ENCODE results near the gene ANAPC15.
"Not testable (repeated sequence)": the region's sequence is repeated elsewhere in the genome, so short reads cannot be mapped to it uniquely, and the experiment has no call there.

ANAPC15 gene

DNA sequence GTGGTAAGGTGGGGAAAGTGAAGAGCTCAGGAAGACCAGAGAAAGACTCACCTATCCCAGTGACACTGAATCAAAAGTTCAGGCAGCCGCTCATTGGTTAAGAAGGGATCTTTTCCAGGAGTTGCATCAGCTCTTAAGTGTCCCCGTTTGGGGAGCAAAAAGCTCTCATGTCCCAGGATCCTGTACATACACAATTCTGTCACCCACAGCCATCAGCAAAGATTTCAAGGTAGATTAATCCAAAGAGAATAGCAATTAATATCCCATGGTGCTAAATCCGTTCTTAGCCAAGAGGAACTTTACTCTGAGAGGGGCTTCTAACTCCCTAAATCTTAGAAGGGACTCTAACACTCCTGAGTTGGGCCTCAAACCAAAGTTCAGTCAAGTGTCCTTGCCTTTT lies 42.3 kb upstream of the ANAPC15 start:
- Histone ChIP-seq H3K79me2 (ENCODE audit: insufficient read depth, low read depth) (no peaks in the 10 kb centered on the region), H3K4me3 (IDR thresholded peaks at IDR 0.05; ENCODE audit: insufficient read depth, low read depth, low read length) (no peak overlapping the region), H3K4me2 (no peak overlapping the region), H3K27me3 (ENCODE audit: insufficient read depth, low read depth) (no peaks in the 10 kb centered on the region), H4K20me1 (ENCODE audit: insufficient read depth) (no peaks in the 10 kb centered on the region), H3K27ac (no peak overlapping the region), H3K9ac (no peak overlapping the region), H2AFZ (ENCODE audit: low read depth) (no peak overlapping the region), H3K4me1 (ENCODE audit: low read depth, poor library complexity, severe bottlenecking) (no peaks in the 10 kb centered on the region), H3K36me3 (ENCODE audit: insufficient read depth) (no peaks in the 10 kb centered on the region)
- TF ChIP-seq, protein P1, sequence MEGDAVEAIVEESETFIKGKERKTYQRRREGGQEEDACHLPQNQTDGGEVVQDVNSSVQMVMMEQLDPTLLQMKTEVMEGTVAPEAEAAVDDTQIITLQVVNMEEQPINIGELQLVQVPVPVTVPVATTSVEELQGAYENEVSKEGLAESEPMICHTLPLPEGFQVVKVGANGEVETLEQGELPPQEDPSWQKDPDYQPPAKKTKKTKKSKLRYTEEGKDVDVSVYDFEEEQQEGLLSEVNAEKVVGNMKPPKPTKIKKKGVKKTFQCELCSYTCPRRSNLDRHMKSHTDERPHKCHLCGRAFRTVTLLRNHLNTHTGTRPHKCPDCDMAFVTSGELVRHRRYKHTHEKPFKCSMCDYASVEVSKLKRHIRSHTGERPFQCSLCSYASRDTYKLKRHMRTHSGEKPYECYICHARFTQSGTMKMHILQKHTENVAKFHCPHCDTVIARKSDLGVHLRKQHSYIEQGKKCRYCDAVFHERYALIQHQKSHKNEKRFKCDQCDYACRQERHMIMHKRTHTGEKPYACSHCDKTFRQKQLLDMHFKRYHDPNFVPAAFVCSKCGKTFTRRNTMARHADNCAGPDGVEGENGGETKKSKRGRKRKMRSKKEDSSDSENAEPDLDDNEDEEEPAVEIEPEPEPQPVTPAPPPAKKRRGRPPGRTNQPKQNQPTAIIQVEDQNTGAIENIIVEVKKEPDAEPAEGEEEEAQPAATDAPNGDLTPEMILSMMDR (conservative IDR thresholded peaks at IDR 0.05; ENCODE audit: low read depth, low read length), result no peak

DNA sequence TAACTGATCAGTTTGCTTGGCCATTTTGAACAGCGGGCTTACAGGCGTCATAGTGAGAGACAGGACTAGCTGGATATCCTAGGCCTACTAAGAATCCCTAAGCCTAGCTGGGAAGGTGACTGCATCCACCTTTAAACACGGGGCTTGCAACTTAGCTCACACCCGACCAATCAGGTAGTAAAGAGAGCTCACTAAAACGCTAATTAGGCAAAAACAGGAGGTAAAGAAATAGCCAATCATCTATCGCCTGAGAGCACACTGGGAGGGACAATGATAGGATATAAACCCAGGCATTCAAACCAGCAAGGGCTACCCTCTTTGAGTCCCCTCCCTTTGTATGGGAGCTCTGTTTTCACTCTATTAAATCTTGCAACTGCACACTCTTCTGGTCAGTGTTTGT lies 41.4 kb upstream of the ANAPC15 start:
- H4K20me1 ChIP-seq (ENCODE audit: insufficient read depth); H3K4me3 ChIP-seq (IDR thresholded peaks at IDR 0.05; ENCODE audit: insufficient read depth, low read depth, low read length); H3K79me2 ChIP-seq (ENCODE audit: insufficient read depth, low read depth); H3K9ac ChIP-seq; H3K4me1 ChIP-seq (ENCODE audit: low read depth, poor library complexity, severe bottlenecking); H3K4me2 ChIP-seq; H3K36me3 ChIP-seq (ENCODE audit: insufficient read depth); H2AFZ ChIP-seq (ENCODE audit: low read depth); H3K27ac ChIP-seq; H3K27me3 ChIP-seq (ENCODE audit: insufficient read depth, low read depth): not testable (repeated sequence)

DNA sequence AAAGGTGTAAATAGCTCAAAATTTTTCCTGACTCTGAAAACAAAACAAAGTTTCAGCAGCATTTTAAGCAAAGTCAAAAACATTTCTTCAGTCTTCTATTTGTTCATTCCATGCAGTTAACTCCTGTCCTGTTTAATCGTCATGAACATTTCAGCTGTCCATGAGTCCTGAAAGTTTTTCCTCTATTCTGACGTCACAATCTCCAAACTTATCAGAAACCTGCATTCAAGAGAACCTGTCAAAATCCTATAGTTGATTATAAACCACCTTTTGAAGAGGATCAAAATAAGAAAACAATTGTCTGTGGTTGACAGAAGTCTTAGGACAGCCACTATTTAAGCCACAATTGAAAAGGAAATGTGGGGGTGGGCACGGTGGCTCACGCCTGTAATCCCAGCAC lies 38.4 kb upstream of the ANAPC15 start:
- no peak overlapping the region for H3K4me2 ChIP-seq
- TF ChIP-seq, protein P1 (conservative IDR thresholded peaks at IDR 0.05; ENCODE audit: low read depth, low read length), result no peak

DNA sequence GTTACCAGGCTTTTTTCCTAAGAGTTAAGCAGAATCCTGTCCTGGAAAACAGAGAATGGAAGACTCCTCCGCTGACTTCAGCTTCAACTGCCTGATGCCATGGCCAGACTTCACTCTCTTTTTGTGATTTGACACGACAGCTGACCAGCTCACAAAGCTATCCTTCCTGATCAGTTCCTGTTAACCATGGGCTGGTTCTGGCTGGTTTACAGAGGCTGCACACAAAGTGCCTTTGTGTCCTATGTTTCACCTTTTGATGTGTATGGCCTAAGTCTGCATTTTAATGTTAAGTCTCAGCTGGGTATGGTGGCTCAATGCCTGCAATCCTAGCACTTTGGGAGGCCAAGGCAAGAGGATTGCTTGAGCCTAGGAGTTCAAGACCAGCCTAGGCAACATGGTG lies 34.1 kb upstream of the ANAPC15 start:
- Histone ChIP-seq H3K4me3 (IDR thresholded peaks at IDR 0.05; ENCODE audit: insufficient read depth, low read depth, low read length) (no peak overlapping the region), H3K27me3 (ENCODE audit: insufficient read depth, low read depth) (no peaks in the 10 kb centered on the region), H3K4me1 (ENCODE audit: low read depth, poor library complexity, severe bottlenecking) (peaks cover 4% of the 10 kb centered on the region), H3K9ac (no peak overlapping the region), H3K27ac (no peak overlapping the region), H2AFZ (ENCODE audit: low read depth) (no peak overlapping the region), H4K20me1 (ENCODE audit: insufficient read depth) (no peaks in the 10 kb centered on the region), H3K79me2 (ENCODE audit: insufficient read depth, low read depth) (no peaks in the 10 kb centered on the region), H3K4me2 (no peak overlapping the region), H3K36me3 (ENCODE audit: insufficient read depth) (no peaks in the 10 kb centered on the region)
- TF ChIP-seq, protein P1 (conservative IDR thresholded peaks at IDR 0.05; ENCODE audit: low read depth, low read length), result no peak

More for the DNA sequence above, 38.4 kb upstream of the ANAPC15 start:
- H3K9ac ChIP-seq, result no peak overlapping the region
- H3K27ac ChIP-seq, result no peak overlapping the region
- H3K27me3 ChIP-seq (ENCODE audit: insufficient read depth, low read depth), result no peaks in the 10 kb centered on the region
- no peak overlapping the region for H3K4me3 ChIP-seq (IDR thresholded peaks at IDR 0.05; ENCODE audit: insufficient read depth, low read depth, low read length)
- no peaks in the 10 kb centered on the region for H3K79me2 ChIP-seq (ENCODE audit: insufficient read depth, low read depth)
- H4K20me1 ChIP-seq (ENCODE audit: insufficient read depth), result no peaks in the 10 kb centered on the region
- no peaks in the 10 kb centered on the region for H3K4me1 ChIP-seq (ENCODE audit: low read depth, poor library complexity, severe bottlenecking)
- no peaks in the 10 kb centered on the region for H3K36me3 ChIP-seq (ENCODE audit: insufficient read depth)
- H2AFZ ChIP-seq (ENCODE audit: low read depth), result no peak overlapping the region

DNA sequence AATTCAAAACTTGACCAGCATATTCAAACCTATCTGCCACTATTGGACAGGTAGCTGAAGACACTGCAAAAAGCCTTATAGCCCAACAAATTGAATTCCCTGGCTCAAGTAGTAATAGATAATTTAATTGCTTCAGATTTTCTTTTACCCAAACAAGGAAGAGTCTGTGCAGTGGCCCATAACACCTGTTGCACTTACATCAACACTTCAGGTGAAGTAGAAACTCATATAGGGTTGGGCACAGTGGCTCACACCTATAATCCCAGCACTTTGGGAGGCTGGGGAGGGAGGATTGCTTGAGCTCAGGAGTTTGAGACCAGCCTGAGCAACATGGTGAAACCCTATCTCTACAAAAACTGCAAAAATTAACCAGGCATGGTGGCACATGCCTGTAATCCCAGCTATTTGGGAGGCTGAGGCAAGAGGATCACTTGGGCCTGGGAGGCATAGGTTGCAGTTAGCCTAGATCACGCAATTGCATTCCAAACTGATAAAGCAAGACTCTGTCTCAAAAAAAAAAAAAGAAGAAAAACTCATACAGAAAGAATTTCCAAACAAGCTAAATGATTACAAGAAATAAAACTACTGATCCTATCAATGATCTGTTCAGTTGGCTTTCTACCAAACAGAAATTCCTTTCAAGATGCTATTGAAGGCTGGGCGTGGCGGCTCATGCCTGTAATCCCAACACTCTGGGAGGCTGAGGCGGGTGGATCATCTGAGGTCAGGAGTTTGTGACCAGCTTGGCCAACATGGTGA lies 32.5 kb upstream of the ANAPC15 start:
- peaks cover 4% of the 10 kb centered on the region for H3K4me1 ChIP-seq (ENCODE audit: low read depth, poor library complexity, severe bottlenecking)

DNA sequence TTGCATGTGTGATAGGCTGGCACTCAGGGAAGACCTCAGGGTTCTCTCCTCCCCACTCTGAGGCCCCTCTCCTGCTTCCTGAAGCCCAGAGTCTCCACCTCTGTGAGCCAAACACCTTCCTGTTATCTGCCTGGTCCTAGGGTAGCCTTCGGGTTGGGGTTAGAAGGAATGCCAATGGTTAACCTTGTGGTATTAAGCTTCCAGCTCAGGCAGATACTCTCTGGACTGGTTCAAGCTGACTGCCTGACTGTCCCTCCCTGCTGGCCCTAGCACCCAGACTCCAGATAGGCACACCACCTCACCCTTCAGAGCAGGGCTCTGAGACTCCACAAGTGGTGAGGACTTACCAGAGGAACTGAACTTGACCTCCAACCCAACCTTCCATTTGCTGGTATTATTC lies 30.0 kb upstream of the ANAPC15 start:
- not testable (repeated sequence) for H3K4me3 ChIP-seq (IDR thresholded peaks at IDR 0.05; ENCODE audit: insufficient read depth, low read depth, low read length); H2AFZ ChIP-seq (ENCODE audit: low read depth); H3K27ac ChIP-seq; H3K79me2 ChIP-seq (ENCODE audit: insufficient read depth, low read depth); H3K36me3 ChIP-seq (ENCODE audit: insufficient read depth); H3K4me2 ChIP-seq; H3K9ac ChIP-seq; H4K20me1 ChIP-seq (ENCODE audit: insufficient read depth); H3K4me1 ChIP-seq (ENCODE audit: low read depth, poor library complexity, severe bottlenecking); H3K27me3 ChIP-seq (ENCODE audit: insufficient read depth, low read depth)

More for the DNA sequence above, 32.5 kb upstream of the ANAPC15 start:
- Histone ChIP-seq H2AFZ (ENCODE audit: low read depth) (no peak overlapping the region), H3K27me3 (ENCODE audit: insufficient read depth, low read depth) (no peaks in the 10 kb centered on the region), H3K79me2 (ENCODE audit: insufficient read depth, low read depth) (no peaks in the 10 kb centered on the region), H3K27ac (no peak overlapping the region), H3K4me2 (no peak overlapping the region), H3K36me3 (ENCODE audit: insufficient read depth) (no peaks in the 10 kb centered on the region), H4K20me1 (ENCODE audit: insufficient read depth) (no peaks in the 10 kb centered on the region), H3K9ac (no peak overlapping the region), H3K4me3 (IDR thresholded peaks at IDR 0.05; ENCODE audit: insufficient read depth, low read depth, low read length) (no peak overlapping the region)
- TF ChIP-seq, protein P1 (conservative IDR thresholded peaks at IDR 0.05; ENCODE audit: low read depth, low read length), result no peak

DNA sequence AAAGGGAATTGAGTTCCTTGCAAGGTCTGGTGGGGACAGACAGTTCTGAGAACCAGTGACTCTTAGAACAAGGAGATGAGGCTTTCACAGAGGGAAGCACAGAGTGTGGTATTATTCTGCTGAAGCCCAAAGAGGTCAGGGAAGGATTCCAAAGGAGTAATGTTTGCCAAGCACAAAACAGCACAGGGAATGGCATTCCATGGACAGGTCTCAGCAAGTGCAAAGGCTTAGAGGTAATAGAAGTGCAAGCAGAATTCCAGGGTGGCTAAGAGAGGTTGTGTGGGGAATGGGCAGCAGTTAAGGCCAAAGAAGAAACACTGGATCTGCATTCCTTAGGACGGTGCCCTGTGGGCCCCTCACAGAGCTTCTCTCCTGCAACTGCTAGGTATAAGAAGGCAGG lies 29.6 kb upstream of the ANAPC15 start:
- not testable (repeated sequence) for H4K20me1 ChIP-seq (ENCODE audit: insufficient read depth); H3K4me1 ChIP-seq (ENCODE audit: low read depth, poor library complexity, severe bottlenecking); H3K27me3 ChIP-seq (ENCODE audit: insufficient read depth, low read depth); H2AFZ ChIP-seq (ENCODE audit: low read depth); H3K79me2 ChIP-seq (ENCODE audit: insufficient read depth, low read depth); H3K4me2 ChIP-seq; H3K27ac ChIP-seq; H3K4me3 ChIP-seq (IDR thresholded peaks at IDR 0.05; ENCODE audit: insufficient read depth, low read depth, low read length); H3K9ac ChIP-seq; H3K36me3 ChIP-seq (ENCODE audit: insufficient read depth)
